K562 (cell line): ENCODE results near the gene SPI1. TPM values are rescaled to one million over a fixed set of nuclear protein-coding genes. Genes with fewer than 3 reads are reported as not detected.
A peak's percentile ranks its signal among the peaks of the same experiment; 100 is the strongest.

Experiments
- CHD1 ChIP-seq: fragments of 200-600 bp; sonication (generic); IDR thresholded peaks from one replicate; pipeline ENCODE4 v1.6.1; 2012; ENCODE audit warnings: mild to moderate bottlenecking, moderate library complexity, low read length, inconsistent platforms
- HDAC3 ChIP-seq: fragments of 450-650 bp; IDR thresholded peaks from 2 replicates; pipeline ENCODE4 v1.6.1; 2018; ENCODE audit warnings: borderline replicate concordance, mild to moderate bottlenecking, moderate library complexity; ENCODE audit not compliant: partially characterized antibody
- MYC ChIP-seq, 2 experiments: fragments of 250-450 bp in 1 of 2; sonication (Bioruptor Pico) in 1 of 2; IDR thresholded peaks; 2 replicates each; pipeline versions ENCODE4 v1.5.1 to v1.6.1; 2012 to 2021; ENCODE audit warnings: low read depth in 2 of 2, borderline replicate concordance in 1 of 2, improper control_type of control experiment in 1 of 2, low read length in 1 of 2, mild to moderate bottlenecking in 1 of 2, moderate library complexity in 1 of 2
- NR0B1 ChIP-seq: fragments of 450-650 bp; IDR thresholded peaks from one replicate; pipeline ENCODE4 v1.6.1; 2018; ENCODE audit warnings: mild to moderate bottlenecking, moderate library complexity; ENCODE audit not compliant: partially characterized antibody
- POLR2B ChIP-seq: fragments of 450-650 bp; IDR thresholded peaks from 2 replicates; pipeline ENCODE4 v1.6.1; 2018; ENCODE audit warnings: low read depth; ENCODE audit not compliant: partially characterized antibody
- SUPT5H ChIP-seq: fragments of 450-650 bp; IDR thresholded peaks from 2 replicates; pipeline ENCODE4 v1.6.1; 2016
- ZBTB40 ChIP-seq, 2 experiments: fragments of 450-650 bp in 1 of 2; sonication (generic) in 1 of 2; formaldehyde crosslinking in 1 of 2; IDR thresholded peaks; 2 replicates each; pipeline versions ENCODE4 v1.7.1 to v1.9.0; 2016 to 2022; ENCODE audit warnings: inconsistent platforms in 1 of 2, mild to moderate bottlenecking in 1 of 2, missing genetic modification reagents in 1 of 2
- ZNF668 ChIP-seq: fragments of 250-450 bp; sonication (Bioruptor Pico); IDR thresholded peaks from 2 replicates; pipeline ENCODE4 v1.8.0; 2022; ENCODE audit warnings: mild to moderate bottlenecking, inconsistent platforms
- polyA plus RNA-seq, 8 experiments: library from polyadenylated mRNA; depleted of rRNA in 4 of 8; stranded (reverse) in 5 of 8; unstranded in 3 of 8; fragments of >200 nt; fragmentation: Nextera tagmentation in 2 of 8; fragmentation: Illumina TruSeq in 1 of 8; extraction: Ambion mirVana in 2 of 8; extraction: Trizol in 1 of 8; gene quantifications; 2 replicates each; pipeline versions ENCODE4 v1.2.1 to v1.2.3, GENCODE V29; 2011 to 2014; ENCODE audit warnings: inconsistent platforms in 1 of 8, missing spikeins in 1 of 8
- total RNA-seq, 7 experiments: library from RNA; depleted of rRNA in 6 of 7; stranded (reverse); fragments of >200 nt in 6 of 7; fragmentation: Illumina TruSeq in 2 of 7; extraction: Trizol in 2 of 7; gene quantifications; 2 replicates each; pipeline versions ENCODE4 v1.2.1 to v1.2.3, GENCODE V29; 2011 to 2021; ENCODE audit warnings: low replicate concordance in 1 of 7

SPI1 gene
- total and polyA plus RNA-seq, 9 of the 15 experiments (the other 6 are each of a cell fraction or from before 2014, with no cell fraction given) = 0.10 to 33.7 (median 10.3) TPM

- no peak for TF ChIP-seq POLR2B
- no peak for TF ChIP-seq NR0B1
- no peak for TF ChIP-seq SUPT5H
- no peak for TF ChIP-seq ZBTB40 (IDR thresholded peaks at IDR 0.05)
- no peak for TF ChIP-seq ZBTB40 (CRISPR knock-in tag; IDR thresholded peaks at IDR 0.05)
- no peak for TF ChIP-seq HDAC3
- 0 out of 2 replicates have a peak, but pooled peaks have one; percentile 11 for TF ChIP-seq MYC (IDR thresholded peaks at IDR 0.05; ENCODE audit: low read depth, low read length)
- TF ChIP-seq MYC (CRISPR knock-in tag; IDR thresholded peaks at IDR 0.05; ENCODE audit: borderline replicate concordance, low read depth) = no peak
- peak; percentile 24 for TF ChIP-seq CHD1
- no peak for TF ChIP-seq ZNF668 (CRISPR knock-in tag)
These were observed 757 bp downstream of the SPI1 start (continued) for GRCh38 chr11:47377571-47378009.
